Muscle of leg (tissue), 11 donors: Measurements from ENCODE around the gene RASAL2. TPM values are rescaled to one million over a fixed set of nuclear protein-coding genes. Genes with fewer than 3 reads are reported as not detected.

Experiments
- DNase-seq: peaks from one replicate; pipeline ENCODE4 v3.0.0; 2013
- H3K27ac ChIP-seq: one replicate; pipeline ENCODE4 v1.5.1; 2013; ENCODE audit warnings: mild to moderate bottlenecking, low read length, control low read depth
- H3K27me3 ChIP-seq: one replicate; pipeline ENCODE4 v1.6.1; 2013; ENCODE audit warnings: low read length; ENCODE audit not compliant: control insufficient read depth, insufficient read depth
- H3K36me3 ChIP-seq: one replicate; pipeline ENCODE4 v1.6.1; 2013; ENCODE audit warnings: low read length; ENCODE audit not compliant: control insufficient read depth, insufficient read depth
- H3K4me1 ChIP-seq: one replicate; pipeline ENCODE4 v1.6.1; 2013; ENCODE audit warnings: low read length; ENCODE audit not compliant: control insufficient read depth, insufficient read depth
- H3K4me3 ChIP-seq: one replicate; pipeline ENCODE4 v1.5.1; 2013; ENCODE audit warnings: low read length, control low read depth
- H3K9me3 ChIP-seq: replicated peaks from 2 replicates; pipeline ENCODE4 v1.6.1; 2013; ENCODE audit warnings: low read depth, low read length; ENCODE audit not compliant: control insufficient read depth
- WGBS: methylation state at CpG from one replicate; pipeline ENCODE4 v1.1.5; 2013; ENCODE audit warnings: missing lambda C conversion rate; ENCODE audit not compliant: insufficient coverage; 5-methylcytosine and 5-hydroxymethylcytosine counted together
- polyA plus RNA-seq, 8 donors: library from polyadenylated mRNA; unstranded; fragments of 120-200 nt; gene quantifications; one replicate each; pipeline versions ENCODE4 v1.2.1 to v1.2.3, GENCODE V29; 2013; ENCODE audit warnings: inconsistent platforms in 1 of 8, low replicate concordance in 1 of 8; ENCODE audit not compliant: insufficient read length in 8 of 8, insufficient read depth in 1 of 8
- total RNA-seq: library from RNA; stranded (reverse); fragments of 120-200 nt; gene quantifications from one replicate; pipeline ENCODE4 v1.2.4, GENCODE V29; 2013

Gene RASAL2
- total and polyA plus RNA-seq, 9 donors = 8.5 to 16.7 (median 13.1) TPM

- H3K4me1 ChIP-seq = no peaks in the 10 kb centered on the region
- no peaks in the 10 kb centered on the region for H3K9me3 ChIP-seq
- no peaks in the 10 kb centered on the region for H3K27me3 ChIP-seq
- 77% methylated on average over 3 of the region's 10 CpGs for WGBS
- H3K27ac ChIP-seq = no peak overlapping the region
- no peaks in the 10 kb centered on the region for H3K36me3 ChIP-seq
- H3K4me3 ChIP-seq = no peak overlapping the region
- no peak for DNase-seq
Observed at GRCh38 chr1:178393370-178393769, 299.5 kb downstream of the RASAL2 start.

DNA sequence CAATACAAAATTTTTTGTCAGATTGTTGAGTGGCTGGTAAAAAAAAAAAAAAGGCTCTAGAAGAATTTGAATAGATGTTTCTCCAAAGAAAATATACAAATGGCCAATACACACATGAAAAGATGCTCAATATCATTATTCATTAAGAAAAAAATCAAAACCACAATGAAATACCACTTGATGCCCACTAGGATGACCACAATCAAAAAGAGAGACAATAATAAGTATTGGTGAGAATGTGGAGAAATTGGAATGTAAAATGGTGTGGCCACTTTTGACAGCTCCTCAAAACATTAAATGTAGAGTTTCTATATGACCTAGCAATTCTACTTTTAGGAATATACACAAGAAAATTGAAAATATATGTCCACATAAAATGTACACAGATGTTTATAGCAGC is 302.9 kb downstream of the RASAL2 start:
- no peaks in the 10 kb centered on the region for H3K27me3 ChIP-seq
- DNase-seq = no peak
- H3K36me3 ChIP-seq = no peaks in the 10 kb centered on the region
- no peaks in the 10 kb centered on the region for H3K9me3 ChIP-seq
- no peaks in the 10 kb centered on the region for H3K4me1 ChIP-seq
- H3K27ac ChIP-seq = no peak overlapping the region
- no peak overlapping the region for H3K4me3 ChIP-seq

DNA sequence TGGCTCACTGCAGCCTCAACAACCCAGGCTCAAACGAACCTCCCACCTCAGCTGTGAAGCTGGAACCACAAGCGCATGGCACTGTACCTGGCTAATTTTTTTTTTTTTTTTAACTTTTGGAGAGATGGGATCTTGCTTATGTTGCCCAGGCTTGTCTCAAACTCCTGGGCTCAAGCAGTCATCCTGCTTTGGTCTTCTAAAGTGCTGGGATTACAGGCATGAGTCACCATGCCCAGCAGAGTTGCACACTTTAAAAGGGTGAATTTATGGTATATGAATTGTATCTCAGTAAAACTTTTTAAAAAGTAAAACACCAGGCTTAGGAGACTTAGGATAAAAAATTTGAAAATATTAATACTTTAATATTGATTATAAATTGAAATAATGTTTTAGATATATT is 303.8 kb downstream of the RASAL2 start:
- Histone ChIP-seq H3K4me3 (no peak overlapping the region), H3K4me1 (no peaks in the 10 kb centered on the region), H3K27me3 (no peaks in the 10 kb centered on the region), H3K9me3 (no peaks in the 10 kb centered on the region), H3K36me3 (no peaks in the 10 kb centered on the region), H3K27ac (no peak overlapping the region)
- WGBS = no CpG with 5 or more reads among the region's 2 CpGs
- DNase-seq = no peak

- Histone ChIP-seq H3K4me1 (no peaks in the 10 kb centered on the region), H3K4me3 (no peak overlapping the region), H3K27ac (no peak overlapping the region), H3K9me3 (no peaks in the 10 kb centered on the region), H3K27me3 (no peaks in the 10 kb centered on the region), H3K36me3 (no peaks in the 10 kb centered on the region)
- no peak for DNase-seq
- 100% methylated on average over 1 of the region's 4 CpGs for WGBS
Observed at GRCh38 chr1:178399177-178399728, 305.3 kb downstream of the RASAL2 start.

DNA sequence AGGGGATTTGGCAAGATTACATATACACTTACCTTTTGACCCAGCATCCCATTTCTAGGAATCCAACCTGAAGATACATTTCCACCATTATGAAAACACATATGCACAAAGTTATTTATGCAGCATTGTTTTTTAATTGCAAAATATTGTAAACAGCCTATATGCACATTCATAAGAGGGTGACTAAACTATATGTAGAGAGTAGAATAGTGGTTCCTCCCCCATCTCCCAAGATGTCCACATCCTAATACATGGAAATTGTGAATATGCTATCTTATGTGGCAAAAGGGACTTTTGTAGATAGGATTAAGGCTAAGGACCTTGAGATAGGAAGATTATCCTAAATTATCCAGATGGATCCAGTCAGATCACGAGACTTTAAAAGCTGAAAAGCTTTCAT is 311.2 kb downstream of the RASAL2 start:
- no peaks in the 10 kb centered on the region for H3K27me3 ChIP-seq
- no peaks in the 10 kb centered on the region for H3K36me3 ChIP-seq
- no peaks in the 10 kb centered on the region for H3K4me1 ChIP-seq
- WGBS = 71% methylated on average over 1 of the region's 1 CpG
- DNase-seq = no peak
- H3K27ac ChIP-seq = no peak overlapping the region
- no peaks in the 10 kb centered on the region for H3K9me3 ChIP-seq
- H3K4me3 ChIP-seq = no peak overlapping the region

DNA sequence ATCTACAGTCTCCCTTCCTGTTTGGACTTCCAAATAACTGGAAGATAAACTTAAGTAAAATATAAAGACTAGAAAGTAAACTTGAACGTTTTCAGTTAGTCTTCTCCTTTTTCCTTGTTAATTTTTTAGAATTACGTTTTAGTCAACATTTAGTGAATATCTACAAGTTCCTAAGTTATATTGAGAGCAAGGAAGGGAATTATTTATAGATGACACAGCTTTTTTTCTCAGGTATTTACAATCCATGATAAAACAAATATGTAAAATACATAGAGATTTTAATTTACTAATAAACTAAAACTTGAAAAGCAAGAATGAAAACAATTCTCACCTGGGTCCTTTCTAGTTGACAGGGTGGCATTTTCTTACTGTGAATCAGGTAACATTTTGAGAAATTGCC is 313.3 kb downstream of the RASAL2 start:
- no peak overlapping the region for H3K27ac ChIP-seq
- H3K36me3 ChIP-seq = no peaks in the 10 kb centered on the region
- WGBS = no CpG with 5 or more reads among the region's 2 CpGs
- no peak for DNase-seq
- H3K4me3 ChIP-seq = no peak overlapping the region
- no peaks in the 10 kb centered on the region for H3K27me3 ChIP-seq
- no peaks in the 10 kb centered on the region for H3K4me1 ChIP-seq
- H3K9me3 ChIP-seq = no peaks in the 10 kb centered on the region

DNA sequence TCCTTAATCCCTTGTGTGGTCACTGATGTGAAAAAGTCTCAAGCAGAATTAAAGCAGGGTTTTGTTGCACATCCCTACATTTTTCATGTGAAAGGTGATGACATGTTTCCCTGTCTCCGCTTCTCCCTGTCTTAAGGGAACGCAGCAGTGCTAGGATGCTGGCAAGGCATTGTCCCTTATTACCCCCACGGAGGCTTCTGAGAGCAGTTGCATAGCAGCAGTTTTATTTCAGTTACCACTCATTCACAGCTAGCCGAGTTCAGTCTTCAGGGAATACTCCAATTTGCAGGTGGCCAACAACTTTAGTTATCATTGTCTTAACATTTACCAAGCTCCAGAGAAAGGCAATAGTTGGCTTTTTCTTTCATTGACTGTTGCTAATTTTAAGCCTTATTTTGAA is 313.8 kb downstream of the RASAL2 start:
- 43% methylated on average over 3 of the region's 4 CpGs for WGBS
- Histone ChIP-seq H3K27me3 (no peaks in the 10 kb centered on the region), H3K4me1 (no peaks in the 10 kb centered on the region), H3K4me3 (no peak overlapping the region), H3K27ac (no peak overlapping the region), H3K9me3 (no peaks in the 10 kb centered on the region), H3K36me3 (no peaks in the 10 kb centered on the region)
- DNase-seq = peak; percentile 27

GRCh38 chr1:178408871-178409270 is 315.0 kb downstream of the RASAL2 start:
- H3K4me1 ChIP-seq = no peaks in the 10 kb centered on the region
- no peaks in the 10 kb centered on the region for H3K36me3 ChIP-seq
- WGBS = no CpG with 5 or more reads among the region's 2 CpGs
- no peak overlapping the region for H3K27ac ChIP-seq
- no peaks in the 10 kb centered on the region for H3K9me3 ChIP-seq
- no peak for DNase-seq
- no peaks in the 10 kb centered on the region for H3K27me3 ChIP-seq
- no peak overlapping the region for H3K4me3 ChIP-seq

- H3K27me3 ChIP-seq = no peaks in the 10 kb centered on the region
- H3K27ac ChIP-seq = no peak overlapping the region
- DNase-seq = no peak
- H3K36me3 ChIP-seq = no peaks in the 10 kb centered on the region
- H3K4me3 ChIP-seq = no peak overlapping the region
- no peaks in the 10 kb centered on the region for H3K4me1 ChIP-seq
- H3K9me3 ChIP-seq = no peaks in the 10 kb centered on the region
- WGBS = 93% methylated on average over 2 of the region's 2 CpGs
Observed at GRCh38 chr1:178409541-178409940, 315.6 kb downstream of the RASAL2 start.

DNA sequence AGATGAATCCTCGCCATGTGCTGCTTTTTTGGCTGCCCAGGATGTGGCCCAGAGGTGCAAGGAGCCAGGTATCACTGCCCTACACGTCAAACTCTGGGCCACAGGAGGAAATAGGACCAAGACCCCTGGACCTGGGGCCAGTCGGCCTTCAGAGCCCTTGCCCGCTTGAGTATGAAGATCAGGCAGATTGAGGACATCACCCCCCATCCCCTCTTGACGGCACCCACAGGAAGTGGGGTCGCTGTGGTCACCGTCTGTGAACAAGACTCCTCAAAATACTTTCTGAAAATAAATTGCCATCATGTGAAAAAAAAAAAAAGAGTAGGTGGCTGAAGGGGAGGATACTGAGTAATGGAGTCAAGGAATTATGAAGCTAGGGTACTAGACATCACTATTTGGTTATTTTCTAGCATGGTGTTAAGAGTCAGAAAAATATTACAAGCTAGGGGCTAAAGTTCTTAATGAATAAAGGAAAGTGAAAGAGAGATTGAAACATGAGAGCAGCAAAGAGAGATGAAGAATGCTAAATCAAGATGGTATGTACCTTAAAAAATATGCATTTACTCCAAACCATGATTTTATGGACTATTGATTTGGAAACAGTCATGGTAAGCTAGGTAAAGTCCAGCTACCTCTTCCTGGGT is 318.0 kb downstream of the RASAL2 start:
- Histone ChIP-seq H3K27me3 (no peaks in the 10 kb centered on the region), H3K9me3 (peaks cover 2% of the 10 kb centered on the region), H3K27ac (no peak overlapping the region), H3K36me3 (no peaks in the 10 kb centered on the region), H3K4me1 (no peaks in the 10 kb centered on the region), H3K4me3 (no peak overlapping the region)
- 100% methylated on average over 2 of the region's 7 CpGs for WGBS
- DNase-seq = no peak

GRCh38 chr1:178412400-178412770 is 318.5 kb downstream of the RASAL2 start:
- no peak overlapping the region for H3K4me3 ChIP-seq
- WGBS = no CpG with 5 or more reads among the region's 1 CpG
- H3K36me3 ChIP-seq = no peaks in the 10 kb centered on the region

More at GRCh38 chr1:178412400-178412770, 318.5 kb downstream of the RASAL2 start:
- Histone ChIP-seq H3K9me3 (peaks cover 2% of the 10 kb centered on the region), H3K27ac (no peak overlapping the region), H3K27me3 (no peaks in the 10 kb centered on the region), H3K4me1 (no peaks in the 10 kb centered on the region)
- no peak for DNase-seq
